Measurements from ENCODE around the gene FCRLB.
A peak's percentile ranks its signal among the peaks of the same experiment; 100 is the strongest.
"Not testable (repeated sequence)": the region's sequence is repeated elsewhere in the genome, so short reads cannot be mapped to it uniquely, and the experiment has no call there.

FCRLB gene

DNA sequence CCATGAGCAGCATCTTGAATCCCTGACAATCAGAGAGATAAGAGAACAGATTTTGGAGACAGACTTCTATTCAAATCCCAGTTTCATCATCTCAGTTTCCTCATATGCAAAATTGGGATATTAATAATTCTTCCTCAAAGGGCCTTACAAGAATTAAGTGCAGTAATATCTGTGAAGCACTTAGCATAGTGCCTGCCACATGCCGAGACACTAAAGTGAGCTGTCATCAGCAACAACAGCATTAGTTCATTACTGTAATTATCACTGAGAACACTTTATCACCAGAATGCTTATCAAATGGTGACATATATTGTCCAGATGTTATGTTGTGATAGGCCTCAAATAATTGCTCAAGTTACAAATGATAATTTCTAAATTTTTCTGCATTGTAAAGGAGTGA lies 922 bp upstream of the FCRLB start:
- DNase-seq (ENCODE audit: low read depth), result no peak

DNA sequence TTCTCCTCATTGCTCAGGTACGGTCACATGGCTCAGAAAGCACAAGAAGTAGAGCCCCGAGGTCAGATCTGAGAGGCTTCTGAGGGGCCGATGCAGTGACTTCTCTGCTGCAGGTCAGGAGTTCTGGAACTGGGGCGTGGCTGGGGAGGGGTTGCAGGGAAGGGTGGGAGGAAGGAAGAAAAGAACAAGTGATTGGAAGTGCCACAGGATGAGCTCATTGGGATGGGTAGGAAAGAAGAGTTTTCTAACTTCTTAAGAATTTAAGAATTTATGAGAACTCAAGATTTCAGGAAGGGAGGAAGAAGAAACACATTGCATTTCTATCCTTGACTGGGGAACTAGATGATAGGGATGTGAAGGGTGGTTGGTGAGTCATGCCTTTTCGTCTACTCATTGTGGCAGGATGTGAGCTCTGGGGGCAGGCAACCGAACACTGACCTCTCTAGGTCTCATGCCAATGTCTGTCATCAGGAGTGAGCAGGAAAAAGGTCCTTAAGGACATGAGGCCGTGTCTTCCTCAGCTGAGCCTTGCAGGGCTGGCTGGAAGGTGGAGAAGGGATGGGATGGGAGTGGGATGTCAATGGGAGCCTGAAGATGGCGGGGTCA lies 497 bp downstream of the FCRLB start:
- no peak for DNase-seq (ENCODE audit: low read depth)

DNA sequence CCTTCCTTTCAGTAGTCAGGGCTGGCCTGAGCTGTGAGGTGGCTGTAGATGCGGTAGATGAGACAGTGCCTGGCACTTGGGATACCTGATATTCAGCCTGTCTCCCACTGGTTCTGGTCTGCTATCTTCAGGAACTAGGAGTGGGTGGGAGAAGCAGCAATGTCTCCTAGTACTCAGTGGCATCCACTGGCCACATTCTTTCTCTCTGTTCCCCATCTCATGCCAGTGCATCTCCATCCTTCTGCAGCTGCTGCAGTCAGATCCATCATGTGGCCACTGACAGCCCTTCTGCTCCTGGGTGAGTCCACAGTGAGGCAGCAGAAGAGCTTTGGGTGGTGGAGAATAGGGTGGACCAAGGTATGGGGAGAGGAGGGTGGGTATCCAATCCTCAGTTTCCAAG lies 1.1 kb downstream of the FCRLB start:
- no peak for DNase-seq (ENCODE audit: low read depth)

DNA sequence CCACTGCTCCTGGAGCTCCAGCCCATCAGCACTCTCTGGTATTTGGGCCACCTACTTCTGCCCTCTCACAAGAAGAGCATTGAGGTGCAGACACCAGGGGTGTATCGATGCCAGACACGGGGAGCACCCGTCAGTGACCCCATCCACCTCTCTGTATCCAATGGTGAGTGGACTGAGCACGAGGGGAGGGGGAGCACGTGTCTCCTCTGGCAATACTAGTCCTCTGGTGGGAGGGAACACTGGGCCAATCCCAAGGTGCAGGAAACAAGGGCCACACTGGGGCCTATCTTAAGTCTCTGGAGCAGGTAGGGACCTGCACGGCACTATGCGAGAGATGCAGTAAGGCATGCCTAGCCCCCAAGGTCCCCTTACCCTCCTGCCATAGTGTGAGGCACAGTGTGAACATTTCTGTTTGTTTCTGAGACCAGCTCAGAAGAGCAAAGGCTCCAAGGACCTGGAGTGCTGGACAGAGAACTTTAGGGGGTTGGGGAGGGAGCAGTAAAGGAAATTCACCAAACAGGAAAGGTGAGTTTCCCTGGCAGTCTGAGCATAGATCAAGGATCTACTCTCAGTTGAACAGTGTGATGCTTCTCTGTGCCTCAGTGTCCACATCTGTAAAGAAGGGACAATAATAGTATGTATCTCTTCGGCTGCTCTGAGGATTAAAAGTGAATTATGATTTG lies 2.3 kb downstream of the FCRLB start:
- DNase-seq (ENCODE audit: low read depth), result no peak

DNA sequence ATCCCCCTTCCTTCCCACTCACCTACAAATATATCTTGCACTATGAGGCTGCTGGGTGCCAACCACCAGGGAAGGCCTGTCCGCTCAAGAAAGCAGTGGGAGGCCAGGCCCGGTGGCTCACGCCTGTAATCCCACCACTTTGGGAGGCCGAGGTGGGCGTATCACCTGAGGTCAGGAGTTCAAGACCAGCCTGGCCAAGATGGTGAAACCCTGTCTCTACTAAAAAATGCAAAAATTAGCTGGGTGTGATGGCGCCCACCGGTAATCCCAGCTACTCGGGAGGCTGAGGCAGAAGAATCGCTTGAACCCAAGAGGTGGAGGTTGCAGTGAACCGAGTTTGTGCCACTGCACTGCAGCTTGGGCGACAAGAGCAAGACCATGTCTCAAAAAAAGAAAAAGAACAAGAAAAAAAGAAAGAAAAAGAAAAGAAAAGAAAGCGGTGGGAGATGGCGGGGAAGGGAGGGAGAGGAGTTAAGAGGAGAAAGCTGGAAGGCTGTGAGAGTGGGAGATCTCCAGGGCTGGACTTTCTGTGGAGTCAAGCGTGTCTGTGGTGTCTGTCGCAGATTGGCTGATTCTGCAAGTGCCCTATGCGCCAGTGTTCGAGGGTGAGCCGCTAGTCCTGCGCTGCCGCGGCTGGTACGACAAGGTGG lies 4.0 kb downstream of the FCRLB start:
- DNase-seq (ENCODE audit: low read depth), result not testable (repeated sequence)

DNA sequence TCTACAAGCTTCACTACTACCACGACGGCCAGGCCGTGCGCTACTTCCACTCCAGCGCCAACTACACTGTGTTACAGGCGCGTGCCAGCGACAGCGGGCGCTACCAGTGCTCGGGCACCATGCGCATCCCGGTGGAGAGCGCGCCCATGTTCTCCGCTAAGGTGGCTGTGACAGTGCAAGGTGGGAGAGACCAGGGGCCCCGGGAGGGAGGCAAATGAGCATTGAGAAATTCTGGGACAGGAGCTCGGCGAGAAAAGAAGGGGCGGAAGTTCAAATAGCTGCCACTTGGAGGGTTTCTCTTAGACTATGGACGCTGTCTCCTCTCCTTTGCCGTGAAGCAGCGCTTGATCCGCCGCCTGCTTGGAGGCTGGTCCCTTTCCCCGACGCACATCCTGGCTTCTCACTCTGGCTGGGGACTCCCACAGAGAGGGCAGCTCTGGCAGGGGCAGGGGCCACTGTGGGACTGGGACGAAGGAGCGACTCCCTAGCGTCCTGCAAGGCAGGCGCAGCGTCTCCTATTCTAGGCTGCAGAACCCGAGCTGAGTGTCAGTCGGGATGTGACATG lies 4.6 kb downstream of the FCRLB start:
- DNase-seq (ENCODE audit: low read depth), result peak; percentile 7

DNA sequence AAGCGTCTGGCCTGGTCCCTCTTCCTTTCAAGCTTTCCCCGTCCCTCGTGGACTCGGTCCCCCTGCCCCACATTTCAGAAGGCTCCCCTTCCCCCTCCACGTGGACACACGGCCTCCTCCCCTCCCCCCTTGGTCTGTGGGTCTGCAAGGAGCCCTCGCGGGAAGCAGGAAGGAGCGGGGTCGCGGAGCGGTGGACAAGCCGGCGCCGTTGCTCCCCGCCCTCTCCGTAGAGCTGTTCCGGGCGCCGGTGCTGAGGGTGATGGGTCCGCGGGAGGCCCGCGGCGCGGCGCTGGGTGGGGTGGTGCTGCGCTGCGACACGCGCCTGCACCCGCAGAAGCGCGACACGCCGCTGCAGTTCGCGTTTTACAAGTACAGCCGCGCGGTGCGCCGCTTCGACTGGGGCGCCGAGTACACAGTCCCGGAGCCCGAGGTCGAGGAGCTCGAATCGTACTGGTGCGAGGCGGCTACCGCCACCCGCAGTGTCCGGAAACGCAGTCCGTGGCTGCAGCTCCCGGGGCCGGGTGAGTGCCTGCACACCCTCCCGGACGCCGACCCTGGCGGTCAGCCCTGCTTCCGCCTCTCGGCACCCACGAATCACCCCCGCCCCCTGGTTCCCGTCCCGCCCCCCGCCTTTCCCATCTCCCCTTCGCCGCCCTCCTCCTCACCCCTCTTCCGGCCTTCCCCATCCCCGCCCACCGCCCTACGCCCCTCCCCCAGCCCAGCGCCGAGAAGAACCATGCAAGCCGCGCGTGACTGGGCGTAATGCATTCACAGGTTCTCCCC lies 5.3 kb downstream of the FCRLB start:
- DNase-seq (ENCODE audit: low read depth), result peak; percentile 46

DNA sequence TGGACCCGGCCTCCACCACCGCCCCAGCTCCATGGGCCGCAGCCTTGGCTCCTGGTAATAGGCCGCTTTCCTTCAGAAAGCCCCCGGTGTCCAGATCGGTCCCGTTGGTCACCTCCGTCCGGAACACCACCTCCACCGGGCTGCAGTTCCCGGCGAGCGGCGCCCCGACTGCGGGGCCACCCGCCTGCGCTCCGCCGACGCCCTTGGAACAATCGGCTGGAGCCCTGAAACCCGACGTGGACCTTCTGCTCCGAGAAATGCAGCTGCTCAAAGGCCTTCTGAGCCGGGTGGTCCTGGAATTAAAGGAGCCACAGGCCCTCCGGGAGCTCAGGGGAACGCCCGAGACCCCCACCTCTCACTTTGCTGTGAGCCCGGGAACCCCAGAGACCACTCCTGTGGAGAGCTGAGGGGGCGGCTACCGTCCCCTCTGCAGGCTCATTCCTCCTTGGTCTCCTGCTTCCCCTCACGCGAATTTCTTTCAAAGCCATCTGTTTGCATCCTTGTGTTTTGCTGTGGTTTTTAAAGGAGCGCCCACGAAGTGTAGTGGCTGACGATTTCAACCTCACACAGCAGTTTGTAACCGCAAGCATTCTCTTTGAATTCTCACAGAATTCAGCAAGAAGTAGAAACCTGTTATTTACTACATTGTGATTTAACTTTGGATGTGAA lies 6.0 kb downstream of the FCRLB start:
- DNase-seq (ENCODE audit: low read depth), result no peak

DNA sequence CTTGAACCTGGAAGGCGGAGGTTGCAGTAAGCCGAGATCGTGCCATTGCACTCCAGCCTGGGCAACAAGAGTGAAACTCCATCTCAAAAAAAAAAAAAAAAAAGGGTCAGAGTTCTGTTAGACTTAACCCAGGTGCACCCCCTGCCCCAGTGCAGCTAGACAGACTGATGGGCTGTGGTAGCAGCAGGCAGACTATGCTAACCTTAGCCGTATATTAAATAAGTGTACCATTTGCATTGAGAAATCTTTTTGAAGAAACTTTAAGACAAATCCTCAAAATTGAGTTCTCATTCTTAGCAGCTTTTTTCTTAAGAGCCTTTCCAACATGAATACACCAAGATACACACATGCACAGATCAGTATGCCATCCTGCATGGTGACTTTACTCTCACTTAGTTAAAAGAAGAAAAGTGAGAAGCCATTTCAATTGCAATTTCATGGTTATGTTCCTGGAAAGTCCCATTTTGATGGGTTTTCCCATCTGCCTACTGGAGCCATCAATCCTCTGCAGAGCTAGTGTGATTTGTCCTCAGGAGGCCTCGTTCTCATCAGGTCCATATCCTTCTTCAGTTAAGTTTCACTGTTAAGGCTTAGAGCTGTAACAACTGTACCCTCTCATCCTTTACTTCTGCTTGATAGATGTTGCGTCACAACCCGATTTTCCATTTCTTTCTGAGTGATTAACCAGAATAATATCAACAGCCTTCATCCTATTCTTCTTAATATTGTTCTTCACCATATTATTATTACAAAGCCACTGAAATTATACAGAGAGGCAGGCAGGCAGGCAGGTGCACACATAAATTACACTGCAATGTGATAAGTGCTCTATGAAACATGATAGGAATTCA lies 7.3 kb downstream of the FCRLB start:
- no peak for DNase-seq (ENCODE audit: low read depth)

DNA sequence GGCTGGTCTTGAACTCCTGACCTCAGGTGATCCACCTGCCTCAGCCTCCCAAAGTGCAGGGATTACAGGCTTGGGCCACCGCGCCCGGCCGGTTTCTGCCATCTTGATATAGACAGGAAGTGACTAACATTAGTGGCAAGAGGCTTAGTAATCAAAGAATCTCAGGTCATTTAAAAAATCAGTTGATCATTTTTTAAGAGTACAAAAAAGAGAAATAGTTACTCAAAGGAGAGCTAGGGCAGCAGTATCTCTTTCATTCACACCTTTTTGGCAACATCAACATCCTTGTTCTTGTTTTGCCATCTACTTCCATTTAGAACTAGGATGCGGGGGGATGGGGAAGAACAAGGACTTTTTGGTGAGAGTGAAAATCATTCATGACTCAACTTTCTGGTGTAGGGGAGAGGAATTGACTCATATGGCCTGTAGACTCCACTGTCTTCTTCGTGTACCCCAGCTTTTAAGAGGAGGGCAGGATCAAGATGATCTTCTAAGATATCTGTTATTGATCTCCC lies 8.8 kb downstream of the FCRLB start:
- DNase-seq (ENCODE audit: low read depth), result no peak

DNA sequence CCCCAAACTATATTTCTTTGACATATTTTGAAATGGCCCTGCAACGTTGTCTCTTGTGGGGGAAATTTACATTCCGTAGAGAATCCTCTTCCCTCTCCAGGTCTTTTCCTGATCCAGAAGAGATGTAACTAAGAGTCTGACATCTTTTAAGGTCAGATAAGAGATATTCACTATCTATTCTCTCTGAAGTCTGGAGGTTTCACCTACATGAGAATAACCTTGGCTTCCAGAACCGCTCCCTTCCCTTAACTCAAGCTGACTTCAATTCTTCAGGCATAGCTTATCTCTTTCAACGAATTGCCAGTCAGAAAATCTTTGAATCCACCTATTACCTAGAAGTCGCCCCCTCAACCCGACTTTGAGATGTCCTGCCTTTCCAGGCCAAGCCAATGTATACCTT lies 9.9 kb downstream of the FCRLB start:
- DNase-seq (ENCODE audit: low read depth), result no peak

DNA sequence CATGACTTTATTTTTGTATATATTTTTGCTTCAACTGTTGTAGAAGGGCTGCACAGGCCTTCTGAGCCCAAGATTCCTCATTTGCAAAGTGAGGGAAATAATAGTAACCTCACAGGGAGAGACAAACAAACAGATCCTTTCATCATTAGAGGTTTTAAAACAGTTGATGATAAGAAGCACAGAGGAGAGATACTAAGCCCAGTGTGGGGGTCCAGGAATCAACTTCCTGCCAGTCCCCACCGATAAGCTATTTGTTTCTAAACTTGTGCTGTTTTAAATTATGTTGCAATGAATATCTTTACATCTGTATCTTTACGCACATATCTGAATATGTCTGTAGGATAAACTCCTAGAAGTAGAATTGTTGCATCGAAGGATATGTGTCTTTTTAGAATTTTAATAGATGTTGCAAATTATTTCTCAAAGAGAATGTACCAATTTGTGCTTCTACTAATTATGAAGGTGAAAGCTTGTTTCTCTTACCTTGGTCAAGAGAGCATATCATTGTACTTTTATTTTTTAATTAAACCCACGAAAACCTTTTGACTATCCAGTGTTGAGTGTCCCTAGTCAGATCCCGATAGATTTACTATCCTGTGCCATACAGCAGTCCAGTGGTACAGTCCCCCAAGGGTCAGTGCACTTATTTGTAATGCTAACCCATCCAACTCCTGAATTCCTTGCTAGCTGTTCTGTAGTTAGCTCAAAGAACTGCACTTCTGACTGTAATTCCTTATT lies 10.8 kb downstream of the FCRLB start:
- DNase-seq (ENCODE audit: low read depth), result no peak

DNA sequence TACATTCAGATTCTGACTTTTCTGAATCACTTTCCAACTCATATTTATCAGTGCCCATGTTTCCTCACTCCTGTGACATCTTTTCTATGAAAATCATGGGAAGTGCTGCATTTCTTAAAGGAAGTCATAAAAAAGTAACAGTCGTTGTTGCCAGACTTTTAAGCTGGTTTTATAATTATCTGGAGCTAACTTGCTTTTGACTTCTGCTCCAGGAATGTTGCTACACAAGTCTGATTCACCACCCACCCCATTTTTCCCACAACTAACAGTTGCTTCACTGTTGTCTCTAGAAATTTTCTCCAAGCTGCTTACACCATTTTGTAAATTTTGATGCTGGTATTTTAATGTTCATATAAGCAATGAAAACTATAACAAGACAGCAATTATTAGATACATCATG lies 12.2 kb downstream of the FCRLB start:
- no peak for DNase-seq (ENCODE audit: low read depth)

DNA sequence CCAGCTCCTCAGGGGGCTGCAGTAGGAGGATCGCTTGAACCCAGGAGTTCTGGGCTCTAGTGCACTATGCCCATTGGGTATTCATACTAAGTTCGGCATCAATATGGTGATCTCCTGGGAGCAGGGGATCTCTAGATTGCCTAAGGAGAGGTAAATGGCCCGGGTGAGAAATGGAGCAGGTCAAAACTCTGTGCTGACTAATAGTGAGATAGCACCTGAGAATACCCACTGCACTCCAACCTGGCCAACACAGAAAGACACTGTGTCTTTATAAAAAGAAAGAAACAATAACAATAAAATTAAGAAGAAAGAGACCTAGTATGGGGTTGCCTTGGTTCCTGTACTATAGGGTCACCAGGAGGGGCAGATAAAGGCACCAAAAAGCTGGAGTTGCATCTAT lies 14.5 kb downstream of the FCRLB start:
- no peak for DNase-seq (ENCODE audit: low read depth)

DNA sequence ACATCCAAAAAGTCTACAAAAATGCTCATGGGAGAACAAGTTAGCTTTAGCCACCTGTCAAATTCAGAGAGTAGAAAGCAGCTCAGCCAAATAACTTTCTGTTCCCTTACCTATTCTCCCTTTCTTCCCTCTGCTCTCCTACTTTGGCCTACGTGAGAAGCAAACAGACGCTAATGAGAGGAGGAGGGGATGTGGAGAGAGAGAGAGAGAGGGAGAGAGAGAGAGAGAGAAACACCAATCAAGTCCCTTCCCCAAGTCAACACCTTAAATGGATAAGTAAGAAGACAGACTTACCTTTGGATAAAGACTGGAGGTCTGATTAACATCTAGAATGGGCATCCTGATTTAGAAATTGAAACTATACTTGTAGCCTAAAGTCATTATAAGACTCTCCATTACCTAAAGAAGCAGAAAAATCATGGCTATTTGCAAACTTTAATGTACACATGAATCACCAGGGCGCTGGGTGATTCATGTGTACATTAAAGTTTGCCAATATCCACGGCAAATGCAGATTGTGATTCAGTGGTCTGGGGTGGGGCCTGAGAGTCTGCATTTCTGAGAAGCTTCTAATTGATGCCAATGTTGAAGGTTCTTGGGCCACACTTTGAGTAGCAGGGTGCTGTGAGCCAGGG lies 15.1 kb downstream of the FCRLB start:
- DNase-seq (ENCODE audit: low read depth), result no peak

DNA sequence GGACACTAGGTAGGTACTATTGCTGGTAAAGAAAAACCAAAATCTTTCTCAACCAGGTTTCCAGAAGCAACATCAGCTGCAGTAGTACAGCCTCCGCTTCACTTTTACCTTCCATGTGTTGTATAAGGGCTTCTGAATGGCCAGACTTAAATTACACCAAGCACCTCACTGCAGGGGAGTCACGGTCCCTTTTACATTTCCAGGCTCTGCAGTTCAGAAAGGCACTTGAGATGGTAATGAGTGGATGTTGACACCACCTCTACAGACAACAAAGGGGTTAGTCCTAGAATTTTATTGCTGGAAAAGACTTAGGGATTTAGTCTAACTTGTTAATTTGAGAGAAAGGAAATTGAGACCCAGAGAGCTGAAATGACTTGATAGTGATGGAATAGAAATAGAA lies 16.3 kb downstream of the FCRLB start:
- no peak for DNase-seq (ENCODE audit: low read depth)

DNA sequence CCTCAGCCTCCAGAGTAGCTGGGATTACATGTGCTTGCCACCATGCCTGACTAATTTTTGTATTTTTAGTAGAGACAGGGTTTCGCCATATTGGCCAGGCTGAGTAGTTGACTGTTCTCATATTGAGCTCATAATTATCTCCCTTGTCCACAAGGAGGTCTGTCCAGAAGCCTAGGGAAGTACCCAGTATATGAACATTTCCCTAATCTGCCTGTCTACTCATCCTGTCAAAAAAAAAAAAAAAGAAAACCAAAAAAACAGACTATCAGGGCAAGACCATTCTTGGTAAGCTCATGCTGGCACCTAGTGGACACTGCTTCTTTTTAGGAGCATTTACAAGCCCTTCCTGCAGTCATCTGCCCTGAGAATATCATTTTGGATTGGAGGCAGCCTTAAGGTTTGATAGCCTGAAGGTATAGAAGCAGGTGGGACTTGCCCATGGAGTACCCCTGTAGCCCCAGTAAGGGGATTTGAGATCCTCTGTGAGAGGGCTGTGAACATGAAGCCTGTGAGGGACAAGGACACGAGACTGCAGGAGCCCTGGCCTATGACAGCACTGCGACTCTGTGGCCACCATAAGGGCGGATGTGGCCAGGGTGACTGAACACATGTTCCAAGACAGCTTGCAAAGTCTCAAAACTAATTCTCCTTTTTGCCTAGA lies 17.4 kb downstream of the FCRLB start:
- peak; percentile 16 for DNase-seq (ENCODE audit: low read depth)

DNA sequence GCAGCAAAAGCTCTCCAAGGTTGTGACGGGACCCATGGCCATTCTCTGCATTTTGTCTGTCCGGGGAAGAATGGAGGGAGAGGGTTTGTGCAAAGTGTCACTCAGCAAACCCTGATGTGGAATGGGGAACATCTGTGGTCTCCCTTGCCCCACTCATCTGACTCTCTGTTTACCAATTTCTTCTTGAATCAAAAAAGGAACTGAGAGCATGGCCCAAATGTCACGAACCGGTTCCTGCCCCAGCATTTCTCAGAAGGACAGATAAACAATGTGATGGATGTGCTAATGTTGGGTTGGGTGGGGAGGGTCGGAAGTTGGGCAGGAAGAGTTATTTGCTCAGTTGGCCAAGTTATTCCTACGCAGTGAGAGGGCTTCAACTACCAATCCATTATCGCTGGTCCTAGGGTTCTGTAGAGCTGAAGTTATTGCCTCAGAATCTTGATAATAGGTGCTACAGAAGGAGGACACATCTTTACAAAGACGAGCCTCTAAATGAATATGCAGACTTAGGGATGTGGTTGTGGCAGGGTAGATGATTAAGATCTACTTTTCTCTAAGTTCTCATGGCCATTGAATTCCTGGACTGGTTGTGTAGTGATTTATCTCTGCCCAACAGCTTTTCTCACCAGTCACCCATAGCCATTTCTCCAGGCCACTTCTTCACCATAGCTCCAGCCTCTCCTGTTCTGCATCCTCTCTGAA lies 18.7 kb downstream of the FCRLB start:
- no peak for DNase-seq (ENCODE audit: low read depth)

Measured in stimulated activated CD8-positive, alpha-beta memory T cell treated with anti-CD3 and anti-CD28 coated beads, Interleukin-15, amount 100 ng/mL, for 1 hour (primary cell).